Measurements from ENCODE around the gene NANS. TPM values are rescaled to one million over a fixed set of nuclear protein-coding genes. Genes with fewer than 3 reads are reported as not detected.

Gene NANS
- total and polyA plus RNA-seq, 4 donors: 23.4 to 55.4 (median 42.8) TPM

DNA sequence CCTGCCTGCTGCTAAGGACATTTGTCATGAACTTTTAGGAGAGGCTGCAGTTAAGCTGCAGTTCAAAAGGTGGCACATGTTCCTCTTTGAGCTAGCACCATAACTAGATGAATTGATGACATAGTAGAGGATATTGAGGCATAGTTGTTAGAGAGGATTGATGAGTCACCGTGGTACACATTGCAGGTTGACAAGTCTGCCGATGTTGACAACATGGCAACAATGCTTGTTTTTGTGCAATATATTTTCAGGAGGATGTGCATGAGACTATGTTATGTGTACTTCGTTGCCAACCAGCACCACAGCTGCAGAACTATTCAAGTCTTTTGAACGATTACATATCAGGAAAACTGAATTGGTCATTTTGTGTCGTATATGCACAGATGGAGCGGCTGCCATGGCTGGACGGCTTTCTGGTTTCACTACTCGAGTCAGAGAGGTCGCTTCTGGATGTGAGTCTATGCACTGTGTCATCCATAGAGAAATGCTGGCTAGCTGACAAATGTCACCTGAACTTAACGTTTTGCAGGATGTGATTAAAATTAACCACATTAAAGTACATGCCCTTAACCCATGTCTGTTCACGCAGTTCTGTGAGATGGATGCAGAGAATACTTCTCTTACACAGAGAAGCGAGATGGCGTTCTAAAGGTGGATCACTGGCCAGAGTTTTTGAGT is 49.1 kb upstream of the NANS start (continued):
- TF ChIP-seq ZBTB33 (IDR thresholded peaks at IDR 0.05): no peak
- TF ChIP-seq GABPA (IDR thresholded peaks at IDR 0.05 in 1 of 2, conservative IDR thresholded peaks at IDR 0.05 in 1 of 2): no peak

- 90% methylated on average over 3 of the region's 3 CpGs for WGBS
- Histone ChIP-seq H3K27ac (ENCODE audit: low read depth in 1 of 2, low read length in 2 of 2) (no peak overlapping the region), H3K9ac (ENCODE audit: low read depth in 1 of 2, low read length in 2 of 2) (no peak overlapping the region), H3K4me3 (ENCODE audit: low read depth in 1 of 3, low read length in 3 of 3) (no peak overlapping the region), H3K27me3 (ENCODE audit: control insufficient read depth in 4 of 4, insufficient read depth in 4 of 4, low read length in 3 of 4) (no peaks in the 10 kb centered on the region), H3K36me3 (ENCODE audit: control insufficient read depth in 4 of 4, insufficient read depth in 3 of 4, low read depth in 1 of 4, low read length in 3 of 4) (peaks cover 17 to 68% (median 54%) of the 10 kb centered on the region in 4 donors), H3K9me3 (ENCODE audit: control insufficient read depth in 4 of 4, low read length in 3 of 4) (no peaks in the 10 kb centered on the region), H3K4me1 (ENCODE audit: control insufficient read depth in 4 of 4, insufficient read depth in 4 of 4, low read length in 3 of 4) (no peaks in the 10 kb centered on the region)
- no peak for DNase-seq (ENCODE audit: low spot score)
- TF ChIP-seq RAD21 (IDR thresholded peaks at IDR 0.05): no peak
- TF ChIP-seq, protein P1, sequence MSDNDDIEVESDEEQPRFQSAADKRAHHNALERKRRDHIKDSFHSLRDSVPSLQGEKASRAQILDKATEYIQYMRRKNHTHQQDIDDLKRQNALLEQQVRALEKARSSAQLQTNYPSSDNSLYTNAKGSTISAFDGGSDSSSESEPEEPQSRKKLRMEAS (IDR thresholded peaks at IDR 0.05): no peak
- no peak for TF ChIP-seq EGR1 (IDR thresholded peaks at IDR 0.05; ENCODE audit: low read depth in 2 of 2)
- no peak for TF ChIP-seq TAF1 (conservative IDR thresholded peaks at IDR 0.05)
- TF ChIP-seq HNF4G (IDR thresholded peaks at IDR 0.05): no peak
- no peak for TF ChIP-seq JUND (IDR thresholded peaks at IDR 0.05)
- no peak for TF ChIP-seq CTCF (IDR thresholded peaks at IDR 0.05; ENCODE audit: low read depth, low read length, missing input control)
- TF ChIP-seq, protein P2, sequence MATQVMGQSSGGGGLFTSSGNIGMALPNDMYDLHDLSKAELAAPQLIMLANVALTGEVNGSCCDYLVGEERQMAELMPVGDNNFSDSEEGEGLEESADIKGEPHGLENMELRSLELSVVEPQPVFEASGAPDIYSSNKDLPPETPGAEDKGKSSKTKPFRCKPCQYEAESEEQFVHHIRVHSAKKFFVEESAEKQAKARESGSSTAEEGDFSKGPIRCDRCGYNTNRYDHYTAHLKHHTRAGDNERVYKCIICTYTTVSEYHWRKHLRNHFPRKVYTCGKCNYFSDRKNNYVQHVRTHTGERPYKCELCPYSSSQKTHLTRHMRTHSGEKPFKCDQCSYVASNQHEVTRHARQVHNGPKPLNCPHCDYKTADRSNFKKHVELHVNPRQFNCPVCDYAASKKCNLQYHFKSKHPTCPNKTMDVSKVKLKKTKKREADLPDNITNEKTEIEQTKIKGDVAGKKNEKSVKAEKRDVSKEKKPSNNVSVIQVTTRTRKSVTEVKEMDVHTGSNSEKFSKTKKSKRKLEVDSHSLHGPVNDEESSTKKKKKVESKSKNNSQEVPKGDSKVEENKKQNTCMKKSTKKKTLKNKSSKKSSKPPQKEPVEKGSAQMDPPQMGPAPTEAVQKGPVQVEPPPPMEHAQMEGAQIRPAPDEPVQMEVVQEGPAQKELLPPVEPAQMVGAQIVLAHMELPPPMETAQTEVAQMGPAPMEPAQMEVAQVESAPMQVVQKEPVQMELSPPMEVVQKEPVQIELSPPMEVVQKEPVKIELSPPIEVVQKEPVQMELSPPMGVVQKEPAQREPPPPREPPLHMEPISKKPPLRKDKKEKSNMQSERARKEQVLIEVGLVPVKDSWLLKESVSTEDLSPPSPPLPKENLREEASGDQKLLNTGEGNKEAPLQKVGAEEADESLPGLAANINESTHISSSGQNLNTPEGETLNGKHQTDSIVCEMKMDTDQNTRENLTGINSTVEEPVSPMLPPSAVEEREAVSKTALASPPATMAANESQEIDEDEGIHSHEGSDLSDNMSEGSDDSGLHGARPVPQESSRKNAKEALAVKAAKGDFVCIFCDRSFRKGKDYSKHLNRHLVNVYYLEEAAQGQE (IDR thresholded peaks at IDR 0.05): no peak
- no peak for TF ChIP-seq YY1 (IDR thresholded peaks at IDR 0.05)
- no peak for TF ChIP-seq FOXA2 (IDR thresholded peaks at IDR 0.05)
- TF ChIP-seq ZBTB33 (IDR thresholded peaks at IDR 0.05): no peak
- TF ChIP-seq RXRA (IDR thresholded peaks at IDR 0.05): no peak
- TF ChIP-seq SP1 (IDR thresholded peaks at IDR 0.05): no peak
- TF ChIP-seq GABPA (IDR thresholded peaks at IDR 0.05 in 1 of 2, conservative IDR thresholded peaks at IDR 0.05 in 1 of 2): no peak
- no peak for TF ChIP-seq FOXA1 (IDR thresholded peaks at IDR 0.05)
- no peak for TF ChIP-seq HNF4A (conservative IDR thresholded peaks at IDR 0.05)
- TF ChIP-seq NR2F2 (IDR thresholded peaks at IDR 0.05): no peak
- no peak for TF ChIP-seq ATF3 (IDR thresholded peaks at IDR 0.05)
Observed at GRCh38 chr9:98008764-98009163, 47.8 kb upstream of the NANS start.
